ENCODE results near the gene SERINC5.

Gene SERINC5

DNA sequence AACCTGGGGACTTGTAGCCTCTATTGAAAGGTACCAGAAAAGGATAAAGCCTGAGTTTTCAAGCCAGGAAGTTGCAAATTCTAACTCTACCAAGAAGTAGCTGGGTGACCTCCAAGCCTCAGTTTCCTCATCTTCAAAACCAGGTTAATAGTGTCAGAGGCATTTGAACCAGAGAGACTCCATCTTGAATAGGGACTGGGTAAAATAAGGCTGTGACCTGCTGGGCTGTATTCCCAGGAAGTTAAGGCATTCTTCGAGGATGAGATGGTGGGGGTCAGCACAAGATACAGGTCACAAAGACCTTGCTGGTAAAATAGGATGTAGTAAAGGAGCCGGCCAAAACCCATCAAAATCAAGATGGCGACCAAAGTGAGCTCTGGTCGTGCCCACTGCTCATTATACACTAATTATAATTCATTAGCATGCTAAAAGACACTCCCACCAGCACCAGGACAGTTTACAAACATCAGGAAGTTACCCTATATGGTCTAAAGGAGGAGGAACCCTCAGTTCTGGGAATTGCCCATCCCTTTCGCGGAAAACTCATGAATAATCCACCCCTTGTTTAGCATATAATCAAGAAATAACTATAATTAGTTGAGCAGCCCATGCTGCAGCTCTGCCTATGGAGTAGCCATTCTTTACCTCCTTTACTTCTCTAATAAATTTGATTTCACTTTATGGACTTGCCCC lies 3.8 kb upstream of the SERINC5 start:
- DNase-seq (ENCODE audit: low read depth), result no peak
- in situ Hi-C loops (cut with HindIII; ENCODE audit: low sequenced_read_pairs), result no loop called here
- TF ChIP-seq, protein P1, sequence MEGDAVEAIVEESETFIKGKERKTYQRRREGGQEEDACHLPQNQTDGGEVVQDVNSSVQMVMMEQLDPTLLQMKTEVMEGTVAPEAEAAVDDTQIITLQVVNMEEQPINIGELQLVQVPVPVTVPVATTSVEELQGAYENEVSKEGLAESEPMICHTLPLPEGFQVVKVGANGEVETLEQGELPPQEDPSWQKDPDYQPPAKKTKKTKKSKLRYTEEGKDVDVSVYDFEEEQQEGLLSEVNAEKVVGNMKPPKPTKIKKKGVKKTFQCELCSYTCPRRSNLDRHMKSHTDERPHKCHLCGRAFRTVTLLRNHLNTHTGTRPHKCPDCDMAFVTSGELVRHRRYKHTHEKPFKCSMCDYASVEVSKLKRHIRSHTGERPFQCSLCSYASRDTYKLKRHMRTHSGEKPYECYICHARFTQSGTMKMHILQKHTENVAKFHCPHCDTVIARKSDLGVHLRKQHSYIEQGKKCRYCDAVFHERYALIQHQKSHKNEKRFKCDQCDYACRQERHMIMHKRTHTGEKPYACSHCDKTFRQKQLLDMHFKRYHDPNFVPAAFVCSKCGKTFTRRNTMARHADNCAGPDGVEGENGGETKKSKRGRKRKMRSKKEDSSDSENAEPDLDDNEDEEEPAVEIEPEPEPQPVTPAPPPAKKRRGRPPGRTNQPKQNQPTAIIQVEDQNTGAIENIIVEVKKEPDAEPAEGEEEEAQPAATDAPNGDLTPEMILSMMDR (IDR thresholded peaks at IDR 0.05; ENCODE audit: low read depth, low read length, missing control alignments), result no peak
- H3K4me3 ChIP-seq (ENCODE audit: low read depth, low read length), result no peak overlapping the region

GRCh38 chr5:80255431-80255810 lies 427 bp downstream of the SERINC5 start:
- DNase-seq (ENCODE audit: low read depth), result no peak
- H3K4me3 ChIP-seq (ENCODE audit: low read depth, low read length), result peak overlapping the region; percentile 61

GRCh38 chr5:80254767-80255430 lies 949 bp downstream of the SERINC5 start:
- no peak for DNase-seq (ENCODE audit: low read depth)
- in situ Hi-C loops (cut with HindIII; ENCODE audit: low sequenced_read_pairs), result no loop called here
- H3K4me3 ChIP-seq (ENCODE audit: low read depth, low read length), result peak overlapping the region; percentile 61

More at GRCh38 chr5:80255431-80255810, 427 bp downstream of the SERINC5 start:
- TF ChIP-seq, protein P1 (IDR thresholded peaks at IDR 0.05; ENCODE audit: low read depth, low read length, missing control alignments), result no peak
- in situ Hi-C loops (cut with HindIII; ENCODE audit: low sequenced_read_pairs), result no loop called here

GRCh38 chr5:80251636-80252035 lies 4.2 kb downstream of the SERINC5 start:
- H3K4me3 ChIP-seq (ENCODE audit: low read depth, low read length), result no peak overlapping the region
- in situ Hi-C loops (cut with HindIII; ENCODE audit: low sequenced_read_pairs), result no loop called here
- TF ChIP-seq, protein P1 (IDR thresholded peaks at IDR 0.05; ENCODE audit: low read depth, low read length, missing control alignments), result no peak
- DNase-seq (ENCODE audit: low read depth), result no peak

More at GRCh38 chr5:80254767-80255430, 949 bp downstream of the SERINC5 start:
- TF ChIP-seq, protein P1 (IDR thresholded peaks at IDR 0.05; ENCODE audit: low read depth, low read length, missing control alignments), result no peak

GRCh38 chr5:80250801-80251200 lies 5.0 kb downstream of the SERINC5 start:
- TF ChIP-seq, protein P1 (IDR thresholded peaks at IDR 0.05; ENCODE audit: low read depth, low read length, missing control alignments), result no peak
- H3K4me3 ChIP-seq (ENCODE audit: low read depth, low read length), result no peak overlapping the region
- in situ Hi-C loops (cut with HindIII; ENCODE audit: low sequenced_read_pairs), result no loop called here
- DNase-seq (ENCODE audit: low read depth), result no peak

GRCh38 chr5:80249901-80250300 lies 5.9 kb downstream of the SERINC5 start:
- in situ Hi-C loops (cut with HindIII; ENCODE audit: low sequenced_read_pairs), result no loop called here
- TF ChIP-seq, protein P1 (IDR thresholded peaks at IDR 0.05; ENCODE audit: low read depth, low read length, missing control alignments), result no peak
- no peak for DNase-seq (ENCODE audit: low read depth)
- no peak overlapping the region for H3K4me3 ChIP-seq (ENCODE audit: low read depth, low read length)

Data from astrocyte of the cerebellum (primary cell).